Trophoblast cell (in vitro differentiated cells and primary cell): ENCODE measurements around the gene CADM1.

ENCODE experiments used
- DNase-seq, 2 donors: peaks; one replicate each; pipeline ENCODE4 v3.0.0-alpha.2; 2016
- H2AFZ ChIP-seq: 2 replicates; pipeline ENCODE4 v1.6.1; 2013; ENCODE audit warnings: low read length, moderate library complexity, mild to moderate bottlenecking; ENCODE audit not compliant: insufficient read depth, poor library complexity
- H2AK5ac ChIP-seq: 2 replicates; pipeline ENCODE4 v1.6.1; 2013; ENCODE audit warnings: mild to moderate bottlenecking, low read length
- H2BK120ac ChIP-seq: 2 replicates; pipeline ENCODE4 v1.6.1; 2013; ENCODE audit warnings: low read length, mild to moderate bottlenecking, moderate library complexity; ENCODE audit not compliant: insufficient read depth, poor library complexity
- H2BK12ac ChIP-seq: 2 replicates; pipeline ENCODE4 v1.6.1; 2013; ENCODE audit warnings: mild to moderate bottlenecking, low read length, moderate library complexity
- H2BK5ac ChIP-seq: 2 replicates; pipeline ENCODE4 v1.6.1; 2013; ENCODE audit warnings: low read length, low read depth, moderate library complexity, mild to moderate bottlenecking; ENCODE audit not compliant: poor library complexity
- H3K14ac ChIP-seq: 2 replicates; pipeline ENCODE4 v1.6.1; 2013; ENCODE audit warnings: mild to moderate bottlenecking, low read length
- H3K18ac ChIP-seq: 2 replicates; pipeline ENCODE4 v1.6.1; 2013; ENCODE audit warnings: mild to moderate bottlenecking, low read length
- H3K23ac ChIP-seq: 2 replicates; pipeline ENCODE4 v1.6.1; 2013; ENCODE audit warnings: low read length
- H3K27ac ChIP-seq: 2 replicates; pipeline ENCODE4 v1.5.1; 2013; ENCODE audit warnings: low read depth, mild to moderate bottlenecking, inconsistent platforms, low read length, moderate library complexity
- H3K27me3 ChIP-seq: 2 replicates; pipeline ENCODE4 v1.6.1; 2013; ENCODE audit warnings: inconsistent platforms, mild to moderate bottlenecking, low read length, moderate library complexity; ENCODE audit not compliant: insufficient read depth
- H3K36me3 ChIP-seq, 2 experiments: 1 replicate in 1 of 2; 2 replicates in 1 of 2; pipeline ENCODE4 v1.6.1; 2013; ENCODE audit warnings: low read length in 2 of 2, mild to moderate bottlenecking in 2 of 2, moderate library complexity in 1 of 2; ENCODE audit not compliant: insufficient read depth in 2 of 2, control insufficient read depth in 1 of 2
- H3K4ac ChIP-seq: 2 replicates; pipeline ENCODE4 v1.6.1; 2013; ENCODE audit warnings: low read depth, mild to moderate bottlenecking, low read length, moderate library complexity
- H3K4me1 ChIP-seq, 2 experiments: 1 replicate in 1 of 2; 2 replicates in 1 of 2; pipeline ENCODE4 v1.6.1; 2013; ENCODE audit warnings: low read length in 2 of 2, mild to moderate bottlenecking in 2 of 2, moderate library complexity in 1 of 2; ENCODE audit not compliant: insufficient read depth in 2 of 2, control insufficient read depth in 1 of 2
- H3K4me2 ChIP-seq: 2 replicates; pipeline ENCODE4 v1.6.1; 2013; ENCODE audit warnings: inconsistent platforms, mild to moderate bottlenecking, low read length, moderate library complexity
- H3K4me3 ChIP-seq: 2 replicates; pipeline ENCODE4 v1.5.1; 2013; ENCODE audit warnings: mild to moderate bottlenecking, low read depth, low read length, inconsistent platforms
- H3K79me1 ChIP-seq: one replicate; pipeline ENCODE4 v1.6.1; 2013; ENCODE audit warnings: low read length
- H3K79me2 ChIP-seq: 2 replicates; pipeline ENCODE4 v1.6.1; 2013; ENCODE audit warnings: low read length, mild to moderate bottlenecking; ENCODE audit not compliant: control insufficient read depth, insufficient read depth, poor library complexity
- H3K9ac ChIP-seq: 2 replicates; pipeline ENCODE4 v1.6.1; 2013; ENCODE audit warnings: mild to moderate bottlenecking, low read length
- H3K9me3 ChIP-seq: 2 replicates; pipeline ENCODE4 v1.6.1; 2013; ENCODE audit warnings: low read depth, mild to moderate bottlenecking, control low read depth, inconsistent platforms, low read length; ENCODE audit not compliant: insufficient read depth
- H4K12ac ChIP-seq: 2 replicates; pipeline ENCODE4 v1.6.1; 2013; ENCODE audit warnings: low read depth, mild to moderate bottlenecking, low read length, moderate library complexity
- H4K8ac ChIP-seq: 2 replicates; pipeline ENCODE4 v1.6.1; 2013; ENCODE audit warnings: low read depth, mild to moderate bottlenecking, low read length, moderate library complexity
- H4K91ac ChIP-seq: one replicate; pipeline ENCODE4 v1.6.1; 2013; ENCODE audit warnings: low read depth, mild to moderate bottlenecking, low read length, moderate library complexity
- WGBS: extraction: QIAGEN DNeasy Blood & Tissue Kit; methylation state at CpG from one replicate; pipeline ENCODE4 v1.1.7; 2013; ENCODE audit warnings: missing lambda C conversion rate; ENCODE audit not compliant: insufficient read length, insufficient coverage; ENCODE audit errors: extremely low coverage; 5-methylcytosine and 5-hydroxymethylcytosine counted together

The CADM1 gene

GRCh38 chr11:115183830-115184229 is 320.4 kb downstream of the CADM1 start:
- H3K27ac ChIP-seq: no peak overlapping the region
- no CpG with 5 or more reads among the region's 6 CpGs for WGBS

DNA sequence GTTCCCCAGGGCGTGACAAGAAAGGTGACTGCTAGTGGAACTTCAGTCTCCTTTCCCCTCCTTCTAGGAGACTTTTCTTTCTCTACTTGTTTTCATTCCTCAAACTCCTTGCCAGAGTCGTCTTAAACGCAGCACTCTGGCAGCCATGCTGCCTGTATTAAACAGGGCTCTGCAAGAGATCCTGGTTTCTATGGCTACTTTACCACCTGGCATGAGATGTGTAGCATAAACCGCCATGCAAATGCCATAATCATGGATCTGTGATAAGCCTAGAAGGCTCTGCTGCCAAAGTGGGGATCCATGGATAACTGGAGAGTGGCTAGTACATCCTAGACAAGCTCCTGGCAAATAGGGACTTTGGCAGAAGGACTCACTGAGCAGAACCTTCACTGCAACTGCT is 321.1 kb downstream of the CADM1 start:
- Histone ChIP-seq H2BK5ac (no peak overlapping the region), H2BK12ac (no peak overlapping the region), H3K27ac (no peak overlapping the region), H3K9ac (no peak overlapping the region), H3K23ac (no peak overlapping the region), H3K4ac (no peak overlapping the region), H3K27me3 (no peaks in the 10 kb centered on the region), H3K9me3 (no peaks in the 10 kb centered on the region), H3K79me1 (no peaks in the 10 kb centered on the region), H4K12ac (no peak overlapping the region), H3K4me1 (no peaks in the 10 kb centered on the region), H3K4me3 (no peak overlapping the region), H2AK5ac (no peak overlapping the region), H2AFZ (no peak overlapping the region), H3K79me2 (no peaks in the 10 kb centered on the region), H4K91ac (no peak overlapping the region), H3K14ac (no peak overlapping the region), H2BK120ac (no peak overlapping the region), H3K36me3 (no peaks in the 10 kb centered on the region), H3K4me2 (no peak overlapping the region), H3K18ac (no peak overlapping the region), H4K8ac (no peak overlapping the region)
- DNase-seq: no peak
- no CpG with 5 or more reads among the region's 4 CpGs for WGBS

More at GRCh38 chr11:115183830-115184229, 320.4 kb downstream of the CADM1 start:
- Histone ChIP-seq H2BK120ac (no peak overlapping the region), H3K4me1 (no peaks in the 10 kb centered on the region), H3K9me3 (no peaks in the 10 kb centered on the region), H3K9ac (no peak overlapping the region), H2BK5ac (no peak overlapping the region), H3K79me2 (no peaks in the 10 kb centered on the region), H3K18ac (no peak overlapping the region), H2BK12ac (no peak overlapping the region), H3K79me1 (no peaks in the 10 kb centered on the region), H3K4me3 (no peak overlapping the region), H4K91ac (no peak overlapping the region), H4K8ac (no peak overlapping the region), H3K36me3 (no peaks in the 10 kb centered on the region), H4K12ac (no peak overlapping the region), H2AK5ac (no peak overlapping the region), H3K4me2 (no peak overlapping the region), H3K27me3 (no peaks in the 10 kb centered on the region), H3K4ac (no peak overlapping the region), H2AFZ (no peak overlapping the region), H3K23ac (no peak overlapping the region), H3K14ac (no peak overlapping the region)
- no peak for DNase-seq

DNA sequence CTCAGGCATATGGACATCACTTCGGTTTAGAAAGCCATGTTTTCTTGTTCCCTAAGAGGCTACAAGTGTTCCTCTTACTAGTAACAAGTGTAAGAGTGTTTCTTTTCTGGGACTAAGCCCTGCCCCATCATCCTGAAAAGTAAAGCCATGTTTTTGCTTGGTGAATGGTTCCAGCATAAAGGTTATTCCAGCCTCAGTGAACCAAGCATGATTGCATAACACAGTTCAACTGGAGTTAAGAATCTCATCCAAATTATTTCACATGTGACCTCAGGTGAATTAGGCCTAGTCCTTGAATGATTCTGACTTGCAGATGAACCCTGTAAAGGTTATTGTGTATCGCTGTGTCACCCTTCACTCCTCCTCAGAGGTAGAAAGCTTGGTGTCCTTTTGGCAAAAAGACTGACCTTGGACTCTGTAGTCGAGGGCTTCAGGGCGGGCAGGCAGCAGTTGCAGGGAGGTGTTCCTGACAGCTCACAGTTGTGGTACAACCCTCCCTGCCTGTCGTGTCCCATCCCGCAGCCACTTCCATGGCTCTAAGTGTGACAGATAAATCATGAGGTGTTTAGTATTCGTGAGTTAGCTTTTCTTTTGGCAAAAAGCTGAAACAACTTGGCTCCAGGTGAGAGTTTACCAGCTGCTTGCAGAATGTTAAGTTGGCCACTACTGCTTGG is 321.8 kb downstream of the CADM1 start:
- Histone ChIP-seq H3K9me3 (no peaks in the 10 kb centered on the region), H3K36me3 (no peaks in the 10 kb centered on the region), H2AFZ (no peak overlapping the region), H3K79me2 (no peaks in the 10 kb centered on the region), H3K27ac (no peak overlapping the region), H3K79me1 (no peaks in the 10 kb centered on the region), H4K12ac (no peak overlapping the region), H2BK12ac (no peak overlapping the region), H2AK5ac (no peak overlapping the region), H3K27me3 (no peaks in the 10 kb centered on the region), H3K4me2 (no peak overlapping the region), H2BK120ac (no peak overlapping the region), H2BK5ac (no peak overlapping the region), H3K18ac (no peak overlapping the region), H3K4me1 (no peaks in the 10 kb centered on the region), H3K4ac (no peak overlapping the region), H3K23ac (no peak overlapping the region), H4K8ac (no peak overlapping the region), H3K9ac (no peak overlapping the region), H3K14ac (no peak overlapping the region), H3K4me3 (no peak overlapping the region), H4K91ac (no peak overlapping the region)
- no peak for DNase-seq
- no CpG with 5 or more reads among the region's 7 CpGs for WGBS

DNA sequence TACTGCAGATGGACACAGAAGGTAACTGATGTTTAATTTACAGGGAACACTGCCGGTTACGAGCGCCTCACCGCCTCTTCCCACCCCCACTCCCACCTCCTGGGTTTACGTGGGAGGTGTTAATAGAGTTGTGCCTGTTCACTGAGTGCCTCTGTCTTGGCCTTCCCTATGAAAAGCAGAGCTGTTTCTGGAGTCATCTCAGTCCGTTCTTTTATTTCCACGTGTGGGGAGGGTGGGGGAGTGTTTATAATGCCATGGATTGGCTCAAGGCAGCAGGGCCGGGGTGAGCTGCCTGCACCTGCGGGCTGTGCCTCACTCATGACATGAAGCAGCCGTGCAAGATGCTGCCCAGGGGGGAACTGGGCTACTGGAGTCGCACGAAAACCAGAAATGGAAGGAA is 322.7 kb downstream of the CADM1 start:
- Histone ChIP-seq H3K9ac (no peak overlapping the region), H3K27ac (no peak overlapping the region), H2AK5ac (no peak overlapping the region), H3K79me1 (no peaks in the 10 kb centered on the region), H2AFZ (no peak overlapping the region), H3K27me3 (no peaks in the 10 kb centered on the region), H3K4me2 (no peak overlapping the region), H4K8ac (no peak overlapping the region), H3K9me3 (no peaks in the 10 kb centered on the region), H3K4me3 (no peak overlapping the region), H3K4ac (no peak overlapping the region), H3K36me3 (no peaks in the 10 kb centered on the region), H2BK120ac (no peak overlapping the region), H4K12ac (no peak overlapping the region), H3K23ac (no peak overlapping the region), H2BK5ac (no peak overlapping the region), H3K79me2 (no peaks in the 10 kb centered on the region), H3K14ac (no peak overlapping the region), H4K91ac (no peak overlapping the region), H3K4me1 (no peaks in the 10 kb centered on the region), H3K18ac (no peak overlapping the region), H2BK12ac (no peak overlapping the region)
- no peak for DNase-seq
- no CpG with 5 or more reads among the region's 12 CpGs for WGBS
